ENCODE results near the gene CCDC92B. TPM values are rescaled to one million over a fixed set of nuclear protein-coding genes. Genes with fewer than 3 reads are reported as not detected.

Gene CCDC92B
- total and polyA plus RNA-seq, 10 of the 15 experiments (the other 5 are each of a cell fraction or from before 2014, with no cell fraction given) = not detected

DNA sequence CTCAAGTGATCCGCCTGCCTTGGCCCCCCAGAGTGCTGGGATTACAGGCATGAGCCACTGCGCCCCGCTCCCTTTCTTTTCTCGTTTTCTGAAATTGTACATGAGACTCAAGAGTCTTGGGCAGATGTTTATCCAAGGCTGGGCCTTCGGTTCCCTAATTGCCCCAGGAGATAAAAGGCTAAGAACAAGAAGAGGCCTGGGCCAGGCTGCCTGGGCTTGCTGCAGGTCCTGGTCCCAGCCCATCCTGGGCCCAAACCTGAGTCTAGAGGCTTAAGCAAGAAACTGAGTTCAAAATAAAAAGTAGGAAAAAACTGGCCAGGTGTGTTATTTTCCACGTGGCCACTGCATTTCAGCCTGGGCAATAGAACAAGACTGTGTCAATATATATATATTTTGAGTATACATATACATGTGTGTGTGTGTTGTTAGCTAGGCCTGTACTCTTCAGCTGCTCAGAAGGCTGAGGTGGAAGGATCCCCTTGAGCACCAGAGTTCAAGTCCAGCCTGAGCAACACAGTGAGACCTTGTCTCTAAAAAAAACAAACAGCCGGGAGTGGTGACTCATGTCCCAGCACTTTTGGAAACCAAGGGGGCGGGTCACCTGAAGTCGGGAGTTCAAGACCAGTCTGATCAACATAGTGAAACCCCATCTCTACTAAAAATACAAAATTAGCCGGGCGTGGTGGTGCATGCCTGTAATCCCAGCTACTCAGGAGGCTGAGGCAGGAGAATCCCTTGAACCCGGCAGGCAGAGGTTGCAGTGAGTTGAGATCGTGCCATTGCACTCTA lies 31.1 kb downstream of the CCDC92B start:
- BruUV-seq (replicated peaks) = no TSS peak
- WGBS (ENCODE audit: insufficient coverage, insufficient replicate concordance, low lambda C conversion rate, missing lambda C conversion rate) = 55% methylated on average over 13 of the region's 13 CpGs
- intact Hi-C loops (cut with micrococcal nuclease; ENCODE audit: unreplicated experiment) = no loop called here

More for the DNA sequence above, 31.1 kb downstream of the CCDC92B start:
- no peak for FAIRE-seq
- Histone ChIP-seq H3K4me2 (ENCODE audit: control insufficient read depth, insufficient read depth) (no peak overlapping the region), H2AFZ (ENCODE audit: control insufficient read depth, low read depth, low read length) (no peak overlapping the region), H3K4me1 (ENCODE audit: control insufficient read depth, insufficient read depth, low read length) (no peaks in the 10 kb centered on the region; the same call in none of the 2 replicates), H4K20me1 (ENCODE audit: control insufficient read depth, insufficient read depth) (no peaks in the 10 kb centered on the region), H3K27ac (ENCODE audit: control insufficient read depth, insufficient read depth) (no peak overlapping the region), H3K79me2 (ENCODE audit: control insufficient read depth, insufficient read depth, low read length) (no peaks in the 10 kb centered on the region), H3K27me3 (replicated peaks in 1 of 2; ENCODE audit: control insufficient read depth in 2 of 2, insufficient read depth in 2 of 2, low read length in 1 of 2) (peaks cover 0 to 2% of the 10 kb centered on the region in 2 experiments; a peak in 3 of 4 replicates), H3K9ac (ENCODE audit: control insufficient read depth, insufficient read depth, low read length) (no peak overlapping the region), H3K36me3 (ENCODE audit: control insufficient read depth in 2 of 2, insufficient read depth in 2 of 2, low read length in 1 of 2) (no peaks in the 10 kb centered on the region), H3K4me3 (no peak overlapping the region), H3K9me3 (replicated peaks; ENCODE audit: control insufficient read depth, insufficient read depth, low read length) (no peaks in the 10 kb centered on the region)
- no peak for ATAC-seq
- ChIA-PET SMC1A (ENCODE audit: uncharacterized antibody, unreplicated experiment) (no interaction called here), CTCF (no interaction called here), RAD21 (ENCODE audit: unreplicated experiment) (no interaction called here), POLR2A (no interaction called here)
- no peak for DNase-seq (ENCODE audit: low read depth, low spot score)
- TF ChIP-seq EZH2 (IDR thresholded peaks at IDR 0.05; ENCODE audit: borderline replicate concordance, control insufficient read depth, low read depth, low read length) = no peak
- no peak for TF ChIP-seq KLF5 (IDR thresholded peaks at IDR 0.05; ENCODE audit: partially characterized antibody)
- no peak for TF ChIP-seq POLR2AphosphoS2 (IDR thresholded peaks at IDR 0.05; ENCODE audit: low read depth, low read length)
- no peak for TF ChIP-seq PAX8 (IDR thresholded peaks at IDR 0.05)
- TF ChIP-seq, protein P1, sequence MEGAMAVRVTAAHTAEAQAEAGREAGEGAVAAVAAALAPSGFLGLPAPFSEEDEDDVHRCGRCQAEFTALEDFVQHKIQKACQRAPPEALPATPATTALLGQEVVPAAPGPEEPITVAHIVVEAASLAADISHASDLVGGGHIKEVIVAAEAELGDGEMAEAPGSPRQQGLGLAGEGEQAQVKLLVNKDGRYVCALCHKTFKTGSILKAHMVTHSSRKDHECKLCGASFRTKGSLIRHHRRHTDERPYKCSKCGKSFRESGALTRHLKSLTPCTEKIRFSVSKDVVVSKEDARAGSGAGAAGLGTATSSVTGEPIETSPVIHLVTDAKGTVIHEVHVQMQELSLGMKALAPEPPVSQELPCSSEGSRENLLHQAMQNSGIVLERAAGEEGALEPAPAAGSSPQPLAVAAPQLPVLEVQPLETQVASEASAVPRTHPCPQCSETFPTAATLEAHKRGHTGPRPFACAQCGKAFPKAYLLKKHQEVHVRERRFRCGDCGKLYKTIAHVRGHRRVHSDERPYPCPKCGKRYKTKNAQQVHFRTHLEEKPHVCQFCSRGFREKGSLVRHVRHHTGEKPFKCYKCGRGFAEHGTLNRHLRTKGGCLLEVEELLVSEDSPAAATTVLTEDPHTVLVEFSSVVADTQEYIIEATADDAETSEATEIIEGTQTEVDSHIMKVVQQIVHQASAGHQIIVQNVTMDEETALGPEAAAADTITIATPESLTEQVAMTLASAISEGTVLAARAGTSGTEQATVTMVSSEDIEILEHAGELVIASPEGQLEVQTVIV (IDR thresholded peaks at IDR 0.05; ENCODE audit: borderline replicate concordance, partially characterized antibody) = no peak
- TF ChIP-seq HDAC6 (IDR thresholded peaks at IDR 0.05; ENCODE audit: unreplicated experiment) = no peak
- TF ChIP-seq, protein P2, sequence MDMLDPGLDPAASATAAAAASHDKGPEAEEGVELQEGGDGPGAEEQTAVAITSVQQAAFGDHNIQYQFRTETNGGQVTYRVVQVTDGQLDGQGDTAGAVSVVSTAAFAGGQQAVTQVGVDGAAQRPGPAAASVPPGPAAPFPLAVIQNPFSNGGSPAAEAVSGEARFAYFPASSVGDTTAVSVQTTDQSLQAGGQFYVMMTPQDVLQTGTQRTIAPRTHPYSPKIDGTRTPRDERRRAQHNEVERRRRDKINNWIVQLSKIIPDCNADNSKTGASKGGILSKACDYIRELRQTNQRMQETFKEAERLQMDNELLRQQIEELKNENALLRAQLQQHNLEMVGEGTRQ (IDR thresholded peaks at IDR 0.05; ENCODE audit: borderline replicate concordance, low read depth, low read length) = no peak
- TF ChIP-seq GATAD2B (conservative IDR thresholded peaks at IDR 0.05; ENCODE audit: low read depth) = no peak
- TF ChIP-seq DPF2 (IDR thresholded peaks at IDR 0.05) = no peak
- TF ChIP-seq RAD51 (IDR thresholded peaks at IDR 0.05) = no peak
- TF ChIP-seq, protein P3, sequence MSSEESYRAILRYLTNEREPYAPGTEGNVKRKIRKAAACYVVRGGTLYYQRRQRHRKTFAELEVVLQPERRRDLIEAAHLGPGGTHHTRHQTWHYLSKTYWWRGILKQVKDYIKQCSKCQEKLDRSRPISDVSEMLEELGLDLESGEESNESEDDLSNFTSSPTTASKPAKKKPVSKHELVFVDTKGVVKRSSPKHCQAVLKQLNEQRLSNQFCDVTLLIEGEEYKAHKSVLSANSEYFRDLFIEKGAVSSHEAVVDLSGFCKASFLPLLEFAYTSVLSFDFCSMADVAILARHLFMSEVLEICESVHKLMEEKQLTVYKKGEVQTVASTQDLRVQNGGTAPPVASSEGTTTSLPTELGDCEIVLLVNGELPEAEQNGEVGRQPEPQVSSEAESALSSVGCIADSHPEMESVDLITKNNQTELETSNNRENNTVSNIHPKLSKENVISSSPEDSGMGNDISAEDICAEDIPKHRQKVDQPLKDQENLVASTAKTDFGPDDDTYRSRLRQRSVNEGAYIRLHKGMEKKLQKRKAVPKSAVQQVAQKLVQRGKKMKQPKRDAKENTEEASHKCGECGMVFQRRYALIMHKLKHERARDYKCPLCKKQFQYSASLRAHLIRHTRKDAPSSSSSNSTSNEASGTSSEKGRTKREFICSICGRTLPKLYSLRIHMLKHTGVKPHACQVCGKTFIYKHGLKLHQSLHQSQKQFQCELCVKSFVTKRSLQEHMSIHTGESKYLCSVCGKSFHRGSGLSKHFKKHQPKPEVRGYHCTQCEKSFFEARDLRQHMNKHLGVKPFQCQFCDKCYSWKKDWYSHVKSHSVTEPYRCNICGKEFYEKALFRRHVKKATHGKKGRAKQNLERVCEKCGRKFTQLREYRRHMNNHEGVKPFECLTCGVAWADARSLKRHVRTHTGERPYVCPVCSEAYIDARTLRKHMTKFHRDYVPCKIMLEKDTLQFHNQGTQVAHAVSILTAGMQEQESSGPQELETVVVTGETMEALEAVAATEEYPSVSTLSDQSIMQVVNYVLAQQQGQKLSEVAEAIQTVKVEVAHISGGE (CRISPR knock-in tag; IDR thresholded peaks at IDR 0.05) = no peak
- TF ChIP-seq KDM1A (IDR thresholded peaks at IDR 0.05; ENCODE audit: borderline replicate concordance) = no peak
- no peak for TF ChIP-seq SREBF2 (IDR thresholded peaks at IDR 0.05; ENCODE audit: low read length)
- no peak for TF ChIP-seq RUNX3 (IDR thresholded peaks at IDR 0.05; ENCODE audit: low read length)
- TF ChIP-seq FOS (IDR thresholded peaks at IDR 0.05; ENCODE audit: borderline replicate concordance, extremely low read depth, insufficient read length) = no peak
- TF ChIP-seq SIN3A (IDR thresholded peaks at IDR 0.05; ENCODE audit: low read depth, low read length) = no peak
- in situ Hi-C loops (cut with MboI) = no loop called here

Data from GM12878 (cell line).